GM18507 (cell line): ENCODE data around the gene ASCL2.
"Not testable (repeated sequence)": the region's sequence is repeated elsewhere in the genome, so short reads cannot be mapped to it uniquely, and the experiment has no call there.

Experiments
- DNase-seq: peaks from one replicate; pipeline ENCODE4 v3.0.0; 2011; ENCODE audit warnings: low read depth; ENCODE audit not compliant: insufficient read length; ENCODE audit errors: extremely low spot score
- FAIRE-seq: peaks from 2 replicates; lab custom pipeline; 2011; peaks lifted over from hg19 to GRCh38; lab: Jason Lieb, UNC

The ASCL2 gene

GRCh38 chr11:2247496-2247895 is 22.9 kb downstream of the ASCL2 start:
- FAIRE-seq (no peak), DNase-seq (no peak)

DNA sequence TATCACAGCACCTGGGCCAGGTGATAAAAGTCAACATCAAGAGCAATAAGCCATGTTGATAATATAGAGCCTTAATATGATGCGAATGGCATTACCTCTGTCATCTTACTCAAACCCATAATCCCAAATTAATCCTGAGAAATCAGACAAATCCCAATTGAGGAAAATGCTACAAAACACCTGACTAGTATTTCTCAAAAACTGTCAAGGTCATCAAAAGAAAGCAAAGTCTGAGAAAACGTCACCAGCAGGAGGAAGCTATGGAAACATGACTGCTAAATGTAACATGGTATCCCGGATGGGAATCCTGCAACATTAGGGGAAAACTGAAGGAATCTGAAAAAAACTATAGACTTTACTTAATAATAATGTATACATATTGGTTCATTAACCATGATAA is 29.6 kb downstream of the ASCL2 start:
- DNase-seq (no peak), FAIRE-seq (no peak)

DNA sequence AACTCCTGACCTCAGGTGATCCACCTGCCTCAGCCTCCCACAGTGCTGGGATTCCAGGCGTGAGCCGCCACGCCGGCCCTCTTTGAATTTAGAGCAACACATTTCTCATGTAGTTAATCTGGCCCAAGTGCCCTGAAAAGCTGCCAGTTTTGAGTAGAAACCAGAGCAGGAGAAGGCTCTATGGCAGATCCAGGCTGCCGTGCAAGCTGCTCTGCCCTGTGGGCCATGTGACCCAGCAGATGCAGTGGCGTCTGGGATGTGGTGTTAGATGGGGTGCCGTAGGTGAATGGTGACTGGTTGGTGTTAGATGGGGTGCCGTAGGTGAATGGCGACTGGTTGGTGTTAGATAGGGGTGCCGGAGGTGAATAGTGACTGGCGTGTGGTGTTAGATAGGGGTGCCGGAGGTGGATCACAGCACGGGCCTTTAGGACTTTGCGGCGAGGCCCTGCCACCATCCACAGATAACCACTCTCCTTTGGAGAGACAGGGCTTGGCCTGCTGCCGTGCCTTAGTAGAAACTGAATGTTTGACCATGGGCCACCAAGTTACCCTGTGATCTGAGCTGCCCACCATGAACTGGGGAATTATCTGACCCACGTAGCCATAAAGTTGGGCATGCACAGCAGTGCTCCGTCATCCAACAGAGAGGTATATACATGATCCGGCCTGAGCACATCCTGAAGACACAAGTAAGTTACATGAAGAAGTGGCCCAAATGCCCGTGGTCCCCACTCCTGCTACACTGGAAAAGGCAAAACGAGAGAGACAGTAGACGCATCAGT is 32.7 kb downstream of the ASCL2 start:
- DNase-seq (no peak), FAIRE-seq (no peak)

- not testable (repeated sequence) for DNase-seq, FAIRE-seq
Measured at GRCh38 chr11:2236381-2237134, 33.8 kb downstream of the ASCL2 start.

- FAIRE-seq (no peak), DNase-seq (no peak)
Measured at GRCh38 chr11:2235588-2236326, 34.6 kb downstream of the ASCL2 start.

- no peak for DNase-seq
- FAIRE-seq, result no peak
Measured at GRCh38 chr11:2234963-2235362, 35.4 kb downstream of the ASCL2 start.

- DNase-seq (no peak), FAIRE-seq (no peak)
Measured at GRCh38 chr11:2233693-2234455, 36.5 kb downstream of the ASCL2 start.

GRCh38 chr11:2229713-2230297 is 40.6 kb downstream of the ASCL2 start:
- FAIRE-seq, result no peak

GRCh38 chr11:2224254-2224653 is 46.1 kb downstream of the ASCL2 start:
- DNase-seq (no peak), FAIRE-seq (no peak)

More at GRCh38 chr11:2229713-2230297, 40.6 kb downstream of the ASCL2 start:
- no peak for DNase-seq

- FAIRE-seq, result no peak
- DNase-seq, result no peak
Measured at GRCh38 chr11:2223153-2223794, 47.1 kb downstream of the ASCL2 start.

DNA sequence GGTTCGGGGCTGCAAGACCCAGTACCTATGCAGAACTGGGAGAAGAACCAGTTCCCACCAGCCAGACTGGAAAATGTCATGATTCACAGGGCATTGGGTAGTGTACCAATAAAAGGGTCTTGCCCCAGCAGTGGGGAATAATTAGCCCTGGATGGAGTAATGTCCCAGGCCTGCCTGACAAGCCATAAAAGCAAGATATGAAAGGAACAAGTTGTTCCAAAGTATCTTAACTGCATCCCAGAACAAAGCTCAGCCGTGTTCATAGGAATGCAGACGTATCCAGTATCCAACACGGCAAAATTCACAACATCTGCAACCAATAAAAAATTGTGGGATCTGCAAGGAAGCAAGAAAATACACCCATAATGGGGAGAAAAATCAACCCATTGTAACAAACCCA is 47.9 kb downstream of the ASCL2 start:
- DNase-seq (no peak), FAIRE-seq (no peak)

- DNase-seq (no peak), FAIRE-seq (no peak)
Measured at GRCh38 chr11:2221591-2221990, 48.8 kb downstream of the ASCL2 start.

- DNase-seq, result no peak
- FAIRE-seq, result no peak
Measured at GRCh38 chr11:2221024-2221423, 49.4 kb downstream of the ASCL2 start.

DNA sequence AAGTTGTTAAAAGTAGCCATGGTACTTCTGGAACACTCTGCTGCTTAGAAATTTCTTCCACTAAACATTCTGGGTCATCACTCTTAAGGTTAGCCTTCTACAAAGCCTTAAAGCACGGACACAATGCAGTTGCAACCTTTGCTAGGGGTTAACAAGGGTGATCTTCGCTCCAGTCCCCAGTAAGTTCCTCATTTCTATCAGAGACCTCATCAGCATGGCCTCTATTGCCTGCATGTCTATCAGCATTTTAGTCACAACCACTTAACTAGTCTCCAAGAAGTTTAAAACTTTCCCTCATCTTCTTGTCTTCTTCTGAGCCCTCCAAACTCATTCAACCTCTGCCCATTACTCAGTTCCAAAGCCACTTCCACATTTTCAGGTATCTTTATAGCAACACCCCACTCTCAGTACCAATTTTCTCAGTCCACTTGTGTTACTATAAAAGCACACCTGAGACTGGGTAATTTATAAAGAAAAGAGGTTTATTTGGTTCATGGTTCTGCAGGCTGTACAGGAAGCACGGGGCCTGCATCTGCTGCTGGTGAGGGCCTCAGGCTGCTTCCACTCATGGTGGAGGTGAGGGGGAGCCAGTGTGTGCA is 50.1 kb downstream of the ASCL2 start:
- DNase-seq, result no peak
- FAIRE-seq, result no peak

DNA sequence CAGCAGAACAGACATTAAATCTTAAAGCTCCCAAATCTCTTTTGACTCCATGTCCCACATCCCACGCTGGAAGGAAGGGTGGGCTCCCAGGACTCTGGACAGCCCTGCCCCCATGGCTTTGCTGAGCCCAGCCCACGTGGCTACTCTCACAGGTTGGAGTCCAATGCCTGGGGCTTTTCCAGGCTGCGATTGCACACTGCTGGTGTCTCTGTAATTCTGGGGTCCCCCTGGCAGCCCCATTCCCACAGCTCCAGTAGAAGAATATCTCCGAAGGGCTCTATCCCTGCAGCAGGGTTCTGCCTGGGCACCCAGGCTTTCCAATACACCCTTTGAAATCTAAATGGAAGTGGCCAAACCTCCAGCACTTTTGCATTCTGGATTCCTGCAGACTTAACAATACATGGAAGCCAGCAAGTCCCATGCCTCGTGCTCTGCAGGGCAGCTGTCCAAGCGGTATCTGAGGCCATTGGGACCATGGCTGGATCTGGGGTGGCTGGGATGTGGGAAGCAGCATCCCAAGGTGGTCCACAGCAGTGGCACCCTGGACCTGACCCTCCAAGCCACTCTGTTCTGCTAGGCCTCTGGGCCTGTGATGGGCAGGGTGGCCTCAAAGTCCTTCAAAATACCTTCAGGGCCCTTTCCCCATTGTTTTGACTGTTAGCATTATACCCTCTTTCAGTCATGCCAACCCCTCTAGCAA is 50.9 kb downstream of the ASCL2 start:
- FAIRE-seq (no peak), DNase-seq (no peak)
